HG02840 (cell line): ENCODE data around the gene KIFC3.
"Not testable (repeated sequence)": the region's sequence is repeated elsewhere in the genome, so short reads cannot be mapped to it uniquely, and the experiment has no call there.

Experiments
- ATAC-seq: cut with Tn5 transposase; IDR thresholded peaks from one replicate; pipeline ENCODE4 v1.9.1; 2021; ENCODE audit warnings: mild to moderate bottlenecking, moderate library complexity, moderate number of reproducible peaks; ENCODE audit not compliant: unreplicated experiment, low FRiP score

Gene KIFC3

DNA sequence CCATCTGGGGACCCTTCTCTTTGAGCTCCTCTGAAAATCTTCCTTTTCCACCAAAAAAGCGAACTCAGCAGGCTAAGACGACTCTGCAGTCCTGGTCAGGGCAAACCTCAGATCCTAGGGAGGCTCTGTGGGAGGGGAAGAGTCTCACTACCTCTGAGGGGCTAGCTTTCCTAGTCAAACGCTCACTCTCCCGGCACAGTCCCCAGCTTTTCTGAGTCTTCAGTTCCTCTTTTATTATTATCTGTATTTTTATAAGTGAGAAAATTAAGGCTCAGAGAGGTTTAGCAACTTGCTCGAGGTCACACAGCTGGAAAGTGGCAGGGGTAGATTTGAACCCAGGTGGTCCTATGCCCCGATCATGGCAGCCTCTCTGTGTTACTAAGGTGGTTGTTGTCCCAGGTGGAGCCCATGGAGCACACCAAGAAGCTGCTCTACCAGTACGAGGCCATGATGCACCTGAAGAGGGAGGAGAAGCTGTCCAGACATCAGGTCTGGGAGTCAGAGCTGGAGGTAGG is 75.8 kb downstream of the KIFC3 start:
- ATAC-seq, result no peak

DNA sequence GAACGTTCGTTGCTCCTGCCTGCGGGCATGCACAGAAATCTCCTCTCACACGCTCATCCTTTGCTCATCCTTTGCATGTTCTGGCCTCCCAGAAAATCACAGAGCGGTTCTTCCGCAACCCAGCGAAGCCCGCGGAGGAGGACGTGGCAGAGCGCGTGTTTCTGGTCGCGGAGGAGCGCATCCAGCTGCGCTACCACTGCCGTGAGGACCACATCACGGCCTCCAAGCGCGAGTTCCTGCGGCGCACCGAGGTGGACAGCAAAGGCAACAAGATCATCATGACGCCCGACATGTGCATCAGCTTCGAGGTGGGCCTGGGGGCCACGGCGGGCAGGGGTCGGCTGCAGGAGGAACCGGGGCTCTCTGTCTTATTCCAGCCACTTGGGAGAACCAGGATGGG is 76.3 kb downstream of the KIFC3 start:
- ATAC-seq, result no peak

DNA sequence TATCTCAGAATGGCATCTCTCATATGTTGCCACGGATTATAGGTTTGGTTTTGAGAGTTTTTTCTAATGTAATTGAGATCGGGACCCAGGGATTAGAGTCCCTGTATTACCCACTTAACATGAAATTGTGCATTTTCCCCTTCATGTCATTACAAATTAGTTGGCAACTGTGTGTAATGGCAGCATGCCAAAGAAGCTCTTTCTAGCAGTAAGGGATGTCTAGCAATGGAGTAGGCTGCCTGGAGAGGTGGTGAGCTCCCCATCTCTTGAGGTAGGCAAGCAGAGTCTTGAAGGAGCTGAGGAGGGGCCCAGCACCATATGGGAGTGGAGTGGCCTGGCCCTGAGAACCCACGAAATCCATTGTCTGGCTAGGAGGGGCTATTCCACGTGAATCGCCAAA is 76.7 kb downstream of the KIFC3 start:
- no peak for ATAC-seq

DNA sequence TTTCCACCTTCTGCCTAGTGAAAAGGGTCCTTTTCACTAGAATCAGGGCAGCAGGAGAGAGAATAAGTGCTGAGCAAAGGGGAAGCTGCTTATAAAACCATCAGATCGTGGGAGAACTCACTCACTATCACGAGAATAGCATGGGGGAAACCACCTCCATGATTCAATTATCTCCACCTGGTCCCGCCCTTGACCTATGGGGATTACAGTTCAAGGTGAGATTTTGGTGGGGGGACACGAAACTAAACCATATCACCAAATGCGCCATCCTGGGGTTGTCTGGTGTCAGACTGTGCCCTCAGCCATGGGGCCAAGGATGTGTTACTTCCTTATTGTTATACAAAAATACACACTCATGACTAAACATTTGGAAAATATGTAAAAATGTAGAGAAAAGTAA is 77.1 kb downstream of the KIFC3 start:
- no peak for ATAC-seq

DNA sequence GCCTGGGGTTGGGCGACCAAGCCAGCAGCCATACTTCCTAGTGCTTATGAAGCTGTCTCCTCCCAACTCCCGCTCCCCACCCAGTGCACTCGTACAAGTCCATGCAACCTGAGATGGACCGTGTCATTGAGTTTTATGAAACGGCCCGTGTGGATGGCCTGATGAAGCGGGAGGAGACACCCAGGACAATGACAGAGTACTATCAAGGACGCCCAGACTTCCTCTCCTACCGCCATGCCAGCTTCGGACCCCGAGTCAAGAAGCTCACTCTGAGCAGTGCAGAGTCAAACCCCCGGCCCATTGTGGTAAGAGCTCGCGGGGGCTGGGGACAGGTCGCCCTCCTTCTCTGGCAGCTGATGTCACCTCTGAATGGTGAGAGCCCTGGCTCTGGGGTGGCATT is 77.8 kb downstream of the KIFC3 start:
- ATAC-seq, result no peak

DNA sequence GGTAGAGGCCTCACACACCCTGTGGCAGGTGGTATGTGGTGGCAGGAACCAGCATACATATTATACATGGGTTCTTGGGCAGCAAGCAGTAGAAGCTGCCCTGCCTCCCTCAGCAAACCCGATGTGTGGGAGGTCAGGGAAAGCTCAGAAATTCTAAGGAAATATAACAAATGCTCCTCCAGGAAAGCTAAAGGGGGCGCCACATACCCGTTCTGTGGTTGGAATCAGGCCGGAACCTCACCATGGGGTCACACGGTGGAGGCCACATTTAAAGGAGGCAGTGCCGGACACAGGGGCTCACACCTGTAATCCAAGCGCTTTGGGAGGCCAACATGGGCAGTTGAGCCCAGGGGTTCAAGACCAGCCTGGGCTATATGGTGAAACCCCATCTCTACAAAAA is 79.1 kb downstream of the KIFC3 start:
- ATAC-seq, result no peak

DNA sequence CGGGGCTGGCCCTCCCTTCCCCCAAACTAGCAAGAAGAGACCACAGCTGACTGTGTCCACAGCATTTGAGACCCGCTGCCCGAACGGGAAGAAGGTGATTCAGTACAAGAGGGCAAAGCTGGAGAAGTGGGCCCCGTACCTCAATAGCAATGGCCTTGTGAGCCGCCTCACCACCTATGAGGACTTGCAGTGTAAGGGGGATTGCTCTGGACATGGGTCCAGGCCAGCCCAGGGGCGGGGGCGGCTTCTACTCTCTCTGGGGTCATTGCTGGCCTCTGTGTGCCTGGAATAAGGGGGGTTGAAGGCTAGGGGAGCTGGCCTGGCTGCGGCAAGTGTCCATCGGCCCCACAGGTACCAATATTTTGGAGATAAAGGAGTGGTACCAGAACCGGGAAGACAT is 79.6 kb downstream of the KIFC3 start:
- no peak for ATAC-seq

DNA sequence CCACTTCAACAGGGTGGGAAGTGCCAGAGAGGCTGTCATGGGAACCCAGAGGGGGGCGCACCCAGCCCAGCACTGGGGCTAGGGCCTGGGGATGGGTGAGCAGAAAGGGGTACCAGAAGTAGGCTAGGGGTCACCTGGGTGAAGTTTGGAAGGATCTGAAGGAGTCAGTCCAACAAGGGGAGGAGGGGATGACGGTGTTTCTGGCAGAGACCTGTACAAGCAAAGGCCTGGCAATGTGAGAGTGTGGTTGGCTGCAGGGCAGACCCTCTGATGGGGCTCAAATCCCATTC is 80.1 kb downstream of the KIFC3 start:
- ATAC-seq, result no peak

DNA sequence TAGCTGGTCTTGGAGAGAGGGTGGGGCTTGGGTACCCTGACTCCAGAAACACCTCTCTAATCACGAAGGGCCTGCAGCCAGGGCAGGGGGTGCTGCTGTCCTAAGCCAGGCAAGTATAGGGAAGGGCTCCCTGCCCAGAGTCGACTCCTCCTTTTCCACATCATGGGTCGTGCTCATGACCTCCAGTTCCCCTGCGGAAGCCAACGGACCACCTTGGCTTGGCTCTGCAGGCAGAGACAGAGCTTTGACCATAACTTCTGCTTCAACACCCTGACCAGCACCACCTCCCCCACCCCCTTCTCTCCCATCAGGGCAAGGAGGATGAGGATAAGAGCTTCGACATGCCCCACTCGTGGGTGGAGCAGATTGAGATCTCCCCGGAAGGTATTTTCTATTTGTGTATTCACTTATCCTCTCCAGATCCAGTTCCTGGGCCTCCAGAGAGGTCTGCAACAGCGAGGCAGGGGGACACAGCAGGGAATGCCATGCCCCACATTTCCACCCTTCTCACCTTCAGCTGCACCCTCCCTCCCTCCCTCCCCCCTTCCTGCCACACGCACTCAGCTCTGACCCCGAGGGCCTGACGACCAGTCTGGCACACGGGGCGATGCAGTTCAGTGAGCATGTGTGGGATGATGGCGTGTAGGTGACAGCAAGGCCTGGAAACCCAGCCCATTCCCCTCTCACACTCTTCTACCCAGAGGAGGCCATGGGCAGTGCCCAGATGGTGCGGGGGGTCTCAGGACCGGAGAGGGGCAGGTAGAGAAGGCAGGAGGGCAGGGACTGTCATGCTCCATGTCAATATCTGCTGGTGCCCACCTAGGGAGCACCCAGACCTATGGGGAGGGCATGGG is 80.7 kb downstream of the KIFC3 start:
- ATAC-seq, result no peak

DNA sequence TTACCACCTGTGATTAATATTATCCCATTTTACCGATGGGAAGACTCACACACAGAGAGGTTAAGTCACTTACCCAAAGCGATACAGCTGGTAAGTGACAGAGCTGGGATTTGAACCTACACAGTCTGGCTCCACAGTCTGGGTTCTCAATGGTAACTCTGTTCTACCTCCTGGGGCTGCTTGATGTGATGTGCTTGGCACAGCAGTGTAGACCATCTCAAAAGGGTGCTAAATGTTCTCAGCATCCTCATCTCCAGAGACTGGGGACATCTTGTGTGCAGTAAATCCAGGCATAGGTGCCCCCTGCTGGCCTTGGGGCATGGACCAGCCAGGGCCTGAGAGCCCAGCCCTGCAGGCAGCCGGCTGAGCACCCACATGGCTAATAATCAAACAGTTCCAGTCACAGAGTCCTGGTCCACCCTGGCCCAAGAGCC is 82.1 kb downstream of the KIFC3 start:
- no peak for ATAC-seq

DNA sequence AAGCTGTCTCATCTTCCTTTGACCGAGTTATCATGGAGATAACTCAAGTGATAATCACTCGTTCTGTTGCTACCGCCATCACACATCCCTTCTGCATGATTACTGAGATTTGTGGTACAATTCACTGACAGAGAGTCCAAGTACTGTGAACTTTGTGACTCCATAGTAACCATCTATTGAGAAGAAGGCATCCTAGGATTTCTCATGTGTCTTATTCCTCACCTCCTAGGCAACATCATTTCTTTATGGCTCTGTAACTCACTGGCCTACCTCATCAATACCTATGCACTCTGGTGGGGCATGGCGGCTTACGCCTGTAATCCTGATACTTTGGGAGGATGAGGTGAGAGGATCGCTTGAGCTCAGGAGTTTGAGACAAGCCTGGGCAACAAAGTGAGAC is 88.2 kb downstream of the KIFC3 start:
- ATAC-seq, result no peak

DNA sequence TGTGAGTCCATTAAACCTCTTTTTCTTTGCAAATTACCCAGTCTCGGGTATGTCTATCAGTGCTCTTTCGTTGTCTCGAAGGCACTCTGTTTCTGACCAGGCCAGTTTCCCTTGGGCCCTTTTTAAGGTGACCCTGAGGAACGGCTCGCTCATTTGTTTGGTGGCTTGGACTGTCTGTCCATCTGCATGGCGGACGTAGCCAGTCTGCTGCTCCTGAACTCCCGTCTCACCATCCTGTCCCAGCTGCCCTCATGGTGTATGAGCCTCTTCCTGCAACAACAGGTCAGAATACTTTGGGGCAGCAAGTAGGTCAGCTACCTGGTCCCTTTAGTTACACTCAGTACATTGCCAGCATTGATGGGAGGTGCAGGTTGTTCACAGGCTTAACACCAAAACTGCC is 88.7 kb downstream of the KIFC3 start:
- no peak for ATAC-seq

DNA sequence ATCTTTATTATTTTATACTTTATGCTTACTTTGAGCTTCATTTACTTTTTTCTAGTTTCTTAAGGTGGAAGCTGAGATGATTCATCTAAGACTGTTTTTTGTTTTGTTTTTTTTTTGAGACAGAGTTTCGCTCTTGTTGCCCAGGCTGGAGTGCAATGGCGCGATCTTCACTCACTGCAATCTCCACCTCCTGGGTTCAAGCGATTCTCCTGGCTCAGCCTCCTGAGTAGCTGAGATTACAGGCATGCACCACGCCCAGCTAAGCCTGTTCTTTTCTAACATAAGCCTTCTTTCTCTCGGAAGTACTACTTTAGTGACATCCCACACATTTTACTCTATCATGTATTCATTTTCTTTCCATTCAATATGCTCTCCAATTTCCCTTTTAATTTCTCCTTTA is 89.7 kb downstream of the KIFC3 start:
- not testable (repeated sequence) for ATAC-seq

DNA sequence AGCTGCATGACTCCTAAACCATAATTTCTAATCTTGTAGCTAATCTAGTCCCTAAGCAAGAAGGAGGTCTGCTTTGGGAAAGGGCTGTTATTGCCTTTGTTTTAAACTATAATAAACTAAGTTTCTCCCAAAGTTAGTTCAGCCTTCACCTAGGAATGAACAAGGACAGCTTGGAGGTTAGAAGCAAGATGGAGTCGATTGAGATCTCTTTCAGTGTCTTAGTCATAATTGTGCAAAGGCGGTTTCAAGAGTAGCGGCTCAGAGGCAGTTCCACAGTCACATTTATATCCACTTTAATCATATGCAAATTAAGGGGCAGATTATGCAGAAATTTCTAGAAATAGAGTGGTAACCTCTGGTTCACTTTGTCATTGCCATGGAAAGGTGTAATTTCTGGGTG is 90.3 kb downstream of the KIFC3 start:
- ATAC-seq, result no peak

DNA sequence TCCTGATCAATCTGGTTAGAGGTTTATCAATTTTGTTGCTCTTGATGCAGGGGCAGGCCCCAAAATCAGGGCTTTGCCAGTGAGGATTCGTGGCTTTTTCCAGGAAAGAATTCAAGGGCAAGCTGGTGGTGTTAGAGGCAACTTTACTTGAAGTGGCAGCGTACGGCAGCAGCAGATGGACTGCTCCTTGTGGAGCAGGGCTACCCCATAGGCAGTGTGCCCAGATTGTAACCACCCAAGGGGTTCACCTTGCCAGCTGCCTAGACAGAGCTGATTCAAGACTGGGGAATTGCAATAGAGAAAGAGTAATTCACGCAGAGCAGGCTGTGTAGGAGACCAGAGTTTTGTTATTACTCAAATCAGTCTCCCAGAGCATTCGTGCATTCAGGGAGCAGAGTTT is 90.9 kb downstream of the KIFC3 start:
- no peak for ATAC-seq

DNA sequence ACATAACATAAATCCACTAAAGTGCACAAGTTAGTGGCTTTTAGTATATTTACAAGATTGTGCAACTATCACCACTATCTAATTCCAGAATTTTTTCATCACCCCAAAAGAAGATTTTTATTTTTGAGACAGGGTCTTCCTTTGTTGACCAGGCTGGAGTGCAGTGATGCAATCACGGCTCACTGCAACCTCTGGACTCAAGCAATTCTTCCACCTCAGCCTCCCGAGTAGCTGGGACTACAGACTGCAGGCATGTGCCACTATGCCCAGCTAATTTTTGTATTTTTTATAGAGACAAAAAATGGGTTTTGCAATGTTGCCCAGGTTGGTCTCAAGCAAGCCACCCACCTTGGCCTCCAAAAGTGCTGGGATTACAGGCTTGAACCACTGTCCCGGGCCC is 92.6 kb downstream of the KIFC3 start:
- ATAC-seq, result no peak
